Left lung (tissue), 10 donors: Measurements from ENCODE around the gene PKP4. TPM values are rescaled to one million over a fixed set of nuclear protein-coding genes. Genes with fewer than 3 reads are reported as not detected.

ENCODE experiments used
- ATAC-seq: fragments of 200-7000 bp; cut with Tn5 transposase; one replicate; pipeline ENCODE4 v1.9.1; 2020; ENCODE audit warnings: moderate library complexity
- DNase-seq, 4 donors: peaks; one replicate each; pipeline ENCODE4 v3.0.0-alpha.2; 2013 to 2020
- H3K27ac ChIP-seq, 2 donors: fragments of 200-600 bp; sonication (generic) in 1 of 2; one replicate each; pipeline versions ENCODE4 v1.5.0 to v1.8.0; 2020 to 2021
- H3K27me3 ChIP-seq, 2 donors: fragments of 200-600 bp; sonication (generic) in 1 of 2; one replicate each; pipeline versions ENCODE4 v1.5.0 to v1.8.0; 2020 to 2021
- H3K36me3 ChIP-seq, 2 donors: fragments of 200-600 bp; sonication (generic) in 1 of 2; one replicate each; pipeline versions ENCODE4 v1.5.0 to v1.8.0; 2020 to 2021
- H3K4me1 ChIP-seq, 2 donors: fragments of 200-600 bp; one replicate each; pipeline ENCODE4 v1.8.0; 2021
- H3K4me3 ChIP-seq, 2 donors: fragments of 200-600 bp; sonication (generic) in 1 of 2; one replicate each; pipeline versions ENCODE4 v1.5.0 to v1.8.0; 2020 to 2021; ENCODE audit warnings: mild to moderate bottlenecking in 1 of 2
- H3K9me3 ChIP-seq, 2 donors: fragments of 200-600 bp; sonication (generic) in 1 of 2; one replicate each; pipeline versions ENCODE4 v1.5.0 to v1.8.0; 2020 to 2021
- intact Hi-C, 2 donors: fragments of 100-400 bp; cut with DNase I; formaldehyde crosslinking; loops; one replicate each; pipeline versions ENCODE4 v1.11.2 to v1.14.2; 2022
- polyA plus RNA-seq, 6 donors: library from polyadenylated mRNA; unstranded; fragments of 120-200 nt; gene quantifications; one replicate each; pipeline ENCODE4 v1.2.1, GENCODE V29; 2013; ENCODE audit not compliant: insufficient read length in 6 of 6
- total RNA-seq, 2 donors: library from RNA; stranded (reverse); fragmentation: NEBNext Ultra II Directional; extraction: Animal tissue kit (Norgen Biotek cat#: 25700); gene quantifications; one replicate each; pipeline ENCODE4 v1.2.1, GENCODE V29; 2021
- TF ChIP-seq, protein P1 (sequence below), 2 donors: fragments of 200-600 bp; sonication (generic) in 1 of 2; IDR thresholded peaks; one replicate each; pipeline versions ENCODE4 v1.5.0 to v1.8.0; 2021; ENCODE audit warnings: antibody characterized with exemption in 2 of 2
- donor health status: DM: no; HTN: yes; CAD: no.
- donor health status: DM: no; HTN: no; CAD: no.

PKP4 gene
- total and polyA plus RNA-seq, 8 donors, result 48.3 to 129 (median 110) TPM

DNA sequence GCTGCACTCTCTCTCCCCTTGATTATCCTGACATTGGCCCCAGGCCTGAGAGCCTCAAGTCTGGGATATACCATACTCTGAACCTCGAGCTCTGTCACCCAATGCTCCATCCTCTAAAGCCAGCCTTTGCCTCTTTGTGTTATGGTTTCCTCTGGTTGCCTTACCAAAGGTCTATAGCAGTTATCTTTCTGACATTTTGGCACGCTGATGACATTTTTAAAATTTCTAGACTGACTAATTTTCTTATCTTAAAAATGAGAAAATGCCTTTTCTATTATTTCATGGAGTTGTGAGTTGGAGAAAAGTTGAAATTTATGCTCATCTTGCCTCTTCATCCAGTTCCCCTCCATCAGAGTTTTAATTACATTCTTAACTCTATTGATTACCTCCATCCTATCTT lies 62.7 kb downstream of the PKP4 start:
- Histone ChIP-seq H3K36me3 (no peaks in the 10 kb centered on the region), H3K27ac (no peak overlapping the region), H3K9me3 (no peaks in the 10 kb centered on the region), H3K27me3 (no peaks in the 10 kb centered on the region), H3K4me1 (no peaks in the 10 kb centered on the region), H3K4me3 (no peak overlapping the region)
- DNase-seq (no peak), ATAC-seq (no peak)
- intact Hi-C loops, result no loop called here
- TF ChIP-seq, protein P1, sequence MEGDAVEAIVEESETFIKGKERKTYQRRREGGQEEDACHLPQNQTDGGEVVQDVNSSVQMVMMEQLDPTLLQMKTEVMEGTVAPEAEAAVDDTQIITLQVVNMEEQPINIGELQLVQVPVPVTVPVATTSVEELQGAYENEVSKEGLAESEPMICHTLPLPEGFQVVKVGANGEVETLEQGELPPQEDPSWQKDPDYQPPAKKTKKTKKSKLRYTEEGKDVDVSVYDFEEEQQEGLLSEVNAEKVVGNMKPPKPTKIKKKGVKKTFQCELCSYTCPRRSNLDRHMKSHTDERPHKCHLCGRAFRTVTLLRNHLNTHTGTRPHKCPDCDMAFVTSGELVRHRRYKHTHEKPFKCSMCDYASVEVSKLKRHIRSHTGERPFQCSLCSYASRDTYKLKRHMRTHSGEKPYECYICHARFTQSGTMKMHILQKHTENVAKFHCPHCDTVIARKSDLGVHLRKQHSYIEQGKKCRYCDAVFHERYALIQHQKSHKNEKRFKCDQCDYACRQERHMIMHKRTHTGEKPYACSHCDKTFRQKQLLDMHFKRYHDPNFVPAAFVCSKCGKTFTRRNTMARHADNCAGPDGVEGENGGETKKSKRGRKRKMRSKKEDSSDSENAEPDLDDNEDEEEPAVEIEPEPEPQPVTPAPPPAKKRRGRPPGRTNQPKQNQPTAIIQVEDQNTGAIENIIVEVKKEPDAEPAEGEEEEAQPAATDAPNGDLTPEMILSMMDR (IDR thresholded peaks at IDR 0.05), result no peak

DNA sequence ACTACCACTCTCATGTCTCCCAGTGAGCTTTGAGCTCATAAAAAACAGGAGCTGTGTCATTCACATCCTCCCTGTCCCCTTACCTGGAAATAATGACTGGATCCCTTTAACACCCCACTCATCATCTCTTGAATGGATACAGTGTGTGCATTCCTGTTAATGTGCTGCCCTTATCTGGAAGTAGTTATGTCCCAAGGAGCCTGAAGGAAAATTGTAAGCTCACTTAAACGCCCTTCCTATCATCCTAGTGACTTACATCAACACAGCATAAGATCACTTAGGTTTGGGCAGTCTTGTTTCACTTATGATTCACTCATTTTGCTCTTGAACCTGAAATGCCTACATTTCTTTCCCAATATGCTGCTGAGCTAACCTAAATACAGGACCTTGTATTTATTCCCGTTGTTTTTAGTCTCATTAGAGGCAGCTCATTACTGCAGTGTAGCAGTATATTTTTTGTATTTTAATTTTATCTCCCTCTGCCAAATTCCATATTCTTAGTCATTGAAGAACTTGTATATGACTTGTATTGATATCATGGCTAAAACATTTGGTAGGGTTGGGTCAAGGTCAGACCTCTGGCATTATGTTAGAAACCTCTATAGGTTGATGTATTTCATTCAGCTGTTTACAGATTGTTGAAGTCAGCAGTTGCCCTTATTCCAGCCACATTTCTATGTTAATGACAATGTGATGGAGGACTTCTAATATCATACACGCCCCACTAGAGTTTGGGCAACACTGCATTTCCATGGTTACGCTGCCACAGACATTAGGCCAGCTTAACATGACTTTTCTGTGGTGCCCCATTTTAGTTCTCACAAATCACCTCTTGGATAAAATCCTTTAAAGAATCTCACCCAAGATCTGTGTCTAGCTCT lies 72.9 kb downstream of the PKP4 start:
- no peaks in the 10 kb centered on the region for H3K4me1 ChIP-seq
- H3K36me3 ChIP-seq, result no peaks in the 10 kb centered on the region
- no peak overlapping the region for H3K27ac ChIP-seq
- no peaks in the 10 kb centered on the region for H3K27me3 ChIP-seq
- peak; percentile 59 for ATAC-seq
- DNase-seq, result no peak
- no peak overlapping the region for H3K4me3 ChIP-seq
- no peaks in the 10 kb centered on the region for H3K9me3 ChIP-seq
- TF ChIP-seq, protein P1 (IDR thresholded peaks at IDR 0.05), result no peak
- intact Hi-C loops, result no loop called here

DNA sequence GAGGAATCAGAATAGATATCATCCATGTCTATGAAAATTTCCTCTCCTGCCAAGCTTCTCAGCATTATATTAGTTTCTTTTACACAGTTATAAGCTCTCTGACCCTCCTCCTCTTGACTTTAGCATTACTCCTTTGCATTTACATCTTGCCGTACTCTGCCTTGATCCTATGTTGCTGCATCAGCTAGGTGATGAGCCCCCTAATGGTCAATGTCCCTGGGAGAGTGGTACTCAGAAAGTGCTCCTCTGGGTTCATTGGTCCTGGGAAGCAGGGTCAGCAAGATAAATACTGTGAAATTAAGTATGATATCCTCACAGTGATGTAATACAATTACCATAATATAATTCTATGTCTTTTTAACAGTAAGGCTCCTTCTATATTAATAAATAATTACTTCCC lies 74.1 kb downstream of the PKP4 start:
- intact Hi-C loops, result no loop called here

GRCh38 chr2:158533009-158533408 lies 76.3 kb downstream of the PKP4 start:
- Histone ChIP-seq H3K9me3 (no peaks in the 10 kb centered on the region), H3K4me3 (no peak overlapping the region), H3K4me1 (no peaks in the 10 kb centered on the region), H3K27me3 (no peaks in the 10 kb centered on the region), H3K36me3 (no peaks in the 10 kb centered on the region), H3K27ac (no peak overlapping the region)
- intact Hi-C loops, result no loop called here
- DNase-seq, result no peak
- ATAC-seq, result no peak
- TF ChIP-seq, protein P1 (IDR thresholded peaks at IDR 0.05), result no peak

More for the DNA sequence above, 74.1 kb downstream of the PKP4 start:
- Histone ChIP-seq H3K4me3 (no peak overlapping the region), H3K36me3 (no peaks in the 10 kb centered on the region), H3K27ac (peak overlapping the region in 1 of 2 donors; percentile 7), H3K9me3 (no peaks in the 10 kb centered on the region), H3K4me1 (no peaks in the 10 kb centered on the region), H3K27me3 (no peaks in the 10 kb centered on the region)
- DNase-seq, result no peak
- no peak for ATAC-seq
- TF ChIP-seq, protein P1 (IDR thresholded peaks at IDR 0.05), result no peak

- Histone ChIP-seq H3K27ac (peak overlapping the region in 1 of 2 donors; percentile 38), H3K4me3 (no peak overlapping the region), H3K4me1 (peaks cover 0 to 14% of the 10 kb centered on the region in 2 donors), H3K36me3 (no peaks in the 10 kb centered on the region), H3K27me3 (no peaks in the 10 kb centered on the region), H3K9me3 (no peaks in the 10 kb centered on the region)
- DNase-seq (peak in 2 of 4 donors; percentile 82 to 84), ATAC-seq (peak; percentile 79)
- intact Hi-C loops, result no loop called here
- TF ChIP-seq, protein P1 (IDR thresholded peaks at IDR 0.05), result no peak
These were observed 82.6 kb downstream of the PKP4 start for GRCh38 chr2:158539176-158540005.
